Measurements from ENCODE around the gene CETP.

DNA sequence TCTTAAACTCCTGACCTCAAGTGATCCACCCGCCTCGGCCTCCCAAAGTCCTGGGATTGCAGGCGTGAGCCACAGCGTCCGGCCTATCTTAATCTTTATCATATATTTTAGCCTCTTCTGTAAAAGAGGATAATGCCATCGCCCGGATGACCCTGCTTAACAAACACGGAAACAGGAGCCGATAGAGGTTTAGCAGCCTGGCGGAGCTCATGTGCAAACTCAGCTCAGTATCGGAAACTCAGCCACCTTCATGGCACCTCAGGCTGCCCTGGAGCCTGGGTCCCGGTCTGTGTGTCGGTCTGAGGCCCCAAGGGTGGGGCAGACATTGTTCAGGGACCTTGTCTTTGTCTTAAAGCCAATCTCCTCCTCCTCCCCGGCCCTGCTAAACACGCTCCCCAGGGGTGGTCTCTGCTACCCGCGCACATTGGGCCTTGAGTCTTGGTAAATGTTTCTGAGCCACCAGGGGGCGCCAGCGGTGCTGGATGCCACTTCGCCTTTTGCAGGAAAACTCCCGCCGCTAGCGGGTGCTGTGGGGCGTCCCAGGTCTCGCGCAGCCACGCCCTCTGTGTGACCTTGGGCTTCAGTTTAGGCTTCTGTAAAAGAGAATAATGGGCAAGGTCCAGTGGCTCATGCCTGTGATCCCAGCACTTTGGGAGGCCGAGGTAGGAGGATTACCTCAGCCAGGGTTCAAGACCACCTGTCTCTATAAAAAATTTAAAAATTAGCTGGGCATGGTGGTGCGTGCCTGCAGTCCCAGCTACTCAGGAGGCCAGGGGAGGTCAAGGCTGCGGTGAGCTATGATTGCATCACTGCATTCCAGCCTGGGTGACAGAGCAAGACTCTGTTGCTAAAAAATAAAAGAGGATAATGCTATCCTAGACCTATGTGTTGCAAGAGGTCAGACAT lies 2.7 kb downstream of the CETP start:
- TF ChIP-seq POLR2A (IDR thresholded peaks at IDR 0.05) = no peak
- TF ChIP-seq, protein P1, sequence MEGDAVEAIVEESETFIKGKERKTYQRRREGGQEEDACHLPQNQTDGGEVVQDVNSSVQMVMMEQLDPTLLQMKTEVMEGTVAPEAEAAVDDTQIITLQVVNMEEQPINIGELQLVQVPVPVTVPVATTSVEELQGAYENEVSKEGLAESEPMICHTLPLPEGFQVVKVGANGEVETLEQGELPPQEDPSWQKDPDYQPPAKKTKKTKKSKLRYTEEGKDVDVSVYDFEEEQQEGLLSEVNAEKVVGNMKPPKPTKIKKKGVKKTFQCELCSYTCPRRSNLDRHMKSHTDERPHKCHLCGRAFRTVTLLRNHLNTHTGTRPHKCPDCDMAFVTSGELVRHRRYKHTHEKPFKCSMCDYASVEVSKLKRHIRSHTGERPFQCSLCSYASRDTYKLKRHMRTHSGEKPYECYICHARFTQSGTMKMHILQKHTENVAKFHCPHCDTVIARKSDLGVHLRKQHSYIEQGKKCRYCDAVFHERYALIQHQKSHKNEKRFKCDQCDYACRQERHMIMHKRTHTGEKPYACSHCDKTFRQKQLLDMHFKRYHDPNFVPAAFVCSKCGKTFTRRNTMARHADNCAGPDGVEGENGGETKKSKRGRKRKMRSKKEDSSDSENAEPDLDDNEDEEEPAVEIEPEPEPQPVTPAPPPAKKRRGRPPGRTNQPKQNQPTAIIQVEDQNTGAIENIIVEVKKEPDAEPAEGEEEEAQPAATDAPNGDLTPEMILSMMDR (IDR thresholded peaks at IDR 0.05) = peak; percentile 86 to 97 (median 92)

Measured in esophagus squamous epithelium (tissue), 4 donors.